NCI-H748 (cell line): ENCODE data around the gene SERPINA12.

ENCODE experiments used
- DNase-seq: peaks from one replicate; lab custom pipeline; 2025; ENCODE audit not compliant: unreplicated experiment; lab: John Stamatoyannopoulos, UW

SERPINA12 gene

GRCh38 chr14:94467728-94468520 is 41.3 kb downstream of the SERPINA12 start:
- DNase-seq = no peak

- DNase-seq = no peak
Measured at GRCh38 chr14:94466706-94467370, 42.4 kb downstream of the SERPINA12 start.

GRCh38 chr14:94465042-94465441 is 44.2 kb downstream of the SERPINA12 start:
- DNase-seq = no peak

- no peak for DNase-seq
Measured at GRCh38 chr14:94464290-94464689, 45.0 kb downstream of the SERPINA12 start.

GRCh38 chr14:94462763-94463572 is 46.3 kb downstream of the SERPINA12 start:
- DNase-seq = no peak

- no peak for DNase-seq
Measured at GRCh38 chr14:94462219-94462551, 47.1 kb downstream of the SERPINA12 start.

GRCh38 chr14:94461526-94462218 is 47.6 kb downstream of the SERPINA12 start:
- DNase-seq = no peak

GRCh38 chr14:94460631-94461416 is 48.4 kb downstream of the SERPINA12 start:
- DNase-seq = no peak

GRCh38 chr14:94458558-94459205 is 50.6 kb downstream of the SERPINA12 start:
- no peak for DNase-seq

GRCh38 chr14:94458096-94458495 is 51.2 kb downstream of the SERPINA12 start:
- DNase-seq = no peak

GRCh38 chr14:94455928-94456327 is 53.3 kb downstream of the SERPINA12 start:
- no peak for DNase-seq

GRCh38 chr14:94451826-94452225 is 57.4 kb downstream of the SERPINA12 start:
- no peak for DNase-seq

- no peak for DNase-seq
Measured at GRCh38 chr14:94451091-94451771, 58.0 kb downstream of the SERPINA12 start.

GRCh38 chr14:94450722-94451090 is 58.6 kb downstream of the SERPINA12 start:
- no peak for DNase-seq

GRCh38 chr14:94449930-94450329 is 59.3 kb downstream of the SERPINA12 start:
- DNase-seq = no peak

- no peak for DNase-seq
Measured at GRCh38 chr14:94448071-94448808, 61.0 kb downstream of the SERPINA12 start.

- DNase-seq = no peak
Measured at GRCh38 chr14:94447206-94447605, 62.1 kb downstream of the SERPINA12 start.

- DNase-seq = no peak
Measured at GRCh38 chr14:94446126-94446525, 63.1 kb downstream of the SERPINA12 start.

GRCh38 chr14:94445003-94445402 is 64.3 kb downstream of the SERPINA12 start:
- no peak for DNase-seq
